Keratinocyte (primary cell): ENCODE data around the gene HSD17B14. TPM values are rescaled to one million over a fixed set of nuclear protein-coding genes. Genes with fewer than 3 reads are reported as not detected.

Source experiments
- DNase-seq: peaks from one replicate; pipeline ENCODE4 v3.0.0-alpha.2; 2011; ENCODE audit warnings: low read depth, missing footprints, low spot score
- FAIRE-seq: peaks from 2 replicates; lab custom pipeline; 2011; peaks lifted over from hg19 to GRCh38; lab: Jason Lieb, UNC
- H2AFZ ChIP-seq: 2 replicates; pipeline ENCODE4 v1.6.0; 2012; ENCODE audit warnings: low read length, control low read depth, inconsistent platforms; ENCODE audit not compliant: control insufficient read depth
- H3K27ac ChIP-seq: 2 replicates; pipeline ENCODE4 v1.5.1; 2011; ENCODE audit warnings: low read length; ENCODE audit not compliant: control insufficient read depth, insufficient read depth
- H3K27me3 ChIP-seq: 3 replicates; pipeline ENCODE4 v1.6.0; 2011; ENCODE audit warnings: low read length; ENCODE audit not compliant: control insufficient read depth, insufficient read depth; ENCODE audit errors: extremely low read depth
- H3K36me3 ChIP-seq, 2 experiments: 2 replicates in 1 of 2; 3 replicates in 1 of 2; pipeline ENCODE4 v1.5.1; 2011; ENCODE audit warnings: low read length in 2 of 2, mild to moderate bottlenecking in 1 of 2; ENCODE audit not compliant: control insufficient read depth in 2 of 2, insufficient read depth in 2 of 2; ENCODE audit errors: extremely low read depth in 1 of 2
- H3K4me1 ChIP-seq: 3 replicates; pipeline ENCODE4 v1.5.1; 2011; ENCODE audit warnings: low read length; ENCODE audit not compliant: control insufficient read depth, insufficient read depth; ENCODE audit errors: extremely low read depth
- H3K4me2 ChIP-seq: 3 replicates; pipeline ENCODE4 v1.6.0; 2011; ENCODE audit warnings: low read depth, low read length; ENCODE audit not compliant: control insufficient read depth, insufficient read depth; ENCODE audit errors: extremely low read depth
- H3K4me3 ChIP-seq, 3 experiments: fragments of 200-600 bp in 1 of 3; sonication (generic) in 1 of 3; 2 replicates in 2 of 3; 3 replicates in 1 of 3; pipeline ENCODE4 v1.5.1; 2011 to 2016; ENCODE audit warnings: low read length in 3 of 3, mild to moderate bottlenecking in 3 of 3, control low read depth in 2 of 3, inconsistent platforms in 1 of 3, low read depth in 1 of 3, mixed read lengths in 1 of 3, mixed run types in 1 of 3, moderate library complexity in 1 of 3; ENCODE audit not compliant: control insufficient read depth in 2 of 3, insufficient read depth in 2 of 3; ENCODE audit errors: extremely low read depth in 1 of 3
- H3K79me2 ChIP-seq: 2 replicates; pipeline ENCODE4 v1.6.0; 2012; ENCODE audit warnings: low read length; ENCODE audit not compliant: control insufficient read depth, insufficient read depth
- H3K9ac ChIP-seq: 3 replicates; pipeline ENCODE4 v1.6.0; 2011; ENCODE audit warnings: low read length; ENCODE audit not compliant: control insufficient read depth, insufficient read depth; ENCODE audit errors: extremely low read depth
- H3K9me1 ChIP-seq: 3 replicates; pipeline ENCODE4 v1.6.0; 2011; ENCODE audit warnings: low read length; ENCODE audit not compliant: control insufficient read depth, insufficient read depth; ENCODE audit errors: extremely low read depth
- H3K9me3 ChIP-seq: 2 replicates; pipeline ENCODE4 v1.5.1; 2012; ENCODE audit warnings: low read depth, low read length; ENCODE audit not compliant: control insufficient read depth
- H4K20me1 ChIP-seq: 3 replicates; pipeline ENCODE4 v1.6.0; 2011; ENCODE audit warnings: low read length; ENCODE audit not compliant: control insufficient read depth, insufficient read depth; ENCODE audit errors: extremely low read depth
- EZH2 ChIP-seq: IDR thresholded peaks from one replicate; pipeline ENCODE4 v1.6.1; 2012; ENCODE audit warnings: inconsistent platforms, mild to moderate bottlenecking, low read length, moderate library complexity
- dilution Hi-C: fragments of 300-500 bp; cut with MboI; formaldehyde crosslinking; loops from one replicate; pipeline ENCODE4 v1.7.0; 2020; ENCODE audit warnings: low sequenced_read_pairs; ENCODE audit not compliant: extremely low pct_ligation_motif_present
- polyA plus RNA-seq, 5 experiments: library from polyadenylated mRNA; depleted of rRNA in 3 of 5; stranded (reverse) in 3 of 5; stranded (forward) in 1 of 5; unstranded in 1 of 5; fragments of >200 nt; gene quantifications; 1 replicate in 1 of 5; 2 replicates in 3 of 5; 3 replicates in 1 of 5; pipeline versions ENCODE4 v1.2.1 to v1.2.3, GENCODE V29; 2011 to 2012; ENCODE audit warnings: missing spikeins in 2 of 5, low read depth in 1 of 5, low replicate concordance in 1 of 5
- TF ChIP-seq, protein P1 (sequence below), 3 experiments: IDR thresholded peaks in 1 of 3; conservative IDR thresholded peaks in 1 of 3; optimal IDR thresholded peaks in 1 of 3; 2 replicates in 2 of 3; 3 replicates in 1 of 3; pipeline versions ENCODE3 to v1.5.1; 2011; ENCODE audit warnings: low read length in 3 of 3, mild to moderate bottlenecking in 3 of 3, moderate library complexity in 2 of 3, control low read depth in 1 of 3, inconsistent platforms in 1 of 3; ENCODE audit not compliant: insufficient read depth in 2 of 3; ENCODE audit errors: extremely low read depth in 1 of 3

Gene HSD17B14
- polyA plus RNA-seq, 1 donor (not counting 4 experiments of a cell fraction or from before 2014, with no cell fraction given): 0.92 TPM

- Histone ChIP-seq H4K20me1 (no peaks in the 10 kb centered on the region), H2AFZ (no peak overlapping the region), H3K9me1 (no peaks in the 10 kb centered on the region), H3K27ac (no peak overlapping the region), H3K27me3 (no peaks in the 10 kb centered on the region), H3K36me3 (no peaks in the 10 kb centered on the region), H3K4me2 (no peak overlapping the region), H3K4me1 (no peaks in the 10 kb centered on the region), H3K79me2 (no peaks in the 10 kb centered on the region), H3K9ac (no peak overlapping the region), H3K4me3 (no peak overlapping the region), H3K9me3 (no peaks in the 10 kb centered on the region)
- TF ChIP-seq EZH2: no peak
- TF ChIP-seq, protein P1, sequence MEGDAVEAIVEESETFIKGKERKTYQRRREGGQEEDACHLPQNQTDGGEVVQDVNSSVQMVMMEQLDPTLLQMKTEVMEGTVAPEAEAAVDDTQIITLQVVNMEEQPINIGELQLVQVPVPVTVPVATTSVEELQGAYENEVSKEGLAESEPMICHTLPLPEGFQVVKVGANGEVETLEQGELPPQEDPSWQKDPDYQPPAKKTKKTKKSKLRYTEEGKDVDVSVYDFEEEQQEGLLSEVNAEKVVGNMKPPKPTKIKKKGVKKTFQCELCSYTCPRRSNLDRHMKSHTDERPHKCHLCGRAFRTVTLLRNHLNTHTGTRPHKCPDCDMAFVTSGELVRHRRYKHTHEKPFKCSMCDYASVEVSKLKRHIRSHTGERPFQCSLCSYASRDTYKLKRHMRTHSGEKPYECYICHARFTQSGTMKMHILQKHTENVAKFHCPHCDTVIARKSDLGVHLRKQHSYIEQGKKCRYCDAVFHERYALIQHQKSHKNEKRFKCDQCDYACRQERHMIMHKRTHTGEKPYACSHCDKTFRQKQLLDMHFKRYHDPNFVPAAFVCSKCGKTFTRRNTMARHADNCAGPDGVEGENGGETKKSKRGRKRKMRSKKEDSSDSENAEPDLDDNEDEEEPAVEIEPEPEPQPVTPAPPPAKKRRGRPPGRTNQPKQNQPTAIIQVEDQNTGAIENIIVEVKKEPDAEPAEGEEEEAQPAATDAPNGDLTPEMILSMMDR (optimal IDR thresholded peaks at IDR 0.05 in 1 of 3, IDR thresholded peaks at IDR 0.05 in 1 of 3, conservative IDR thresholded peaks at IDR 0.05 in 1 of 3; ENCODE audit: extremely low read depth in 1 of 3, insufficient read depth in 2 of 3, low read length in 3 of 3): no peak
- dilution Hi-C loops: no loop called here
- no peak for FAIRE-seq
- no peak for DNase-seq
Observed at GRCh38 chr19:48861313-48861712, 25.0 kb upstream of the HSD17B14 start.

- Histone ChIP-seq H3K4me3 (no peak overlapping the region), H3K9ac (no peak overlapping the region), H3K27ac (no peak overlapping the region), H2AFZ (no peak overlapping the region), H3K79me2 (no peaks in the 10 kb centered on the region), H3K4me1 (no peaks in the 10 kb centered on the region), H3K9me3 (no peaks in the 10 kb centered on the region), H3K9me1 (no peaks in the 10 kb centered on the region), H3K4me2 (no peak overlapping the region), H3K27me3 (no peaks in the 10 kb centered on the region), H4K20me1 (no peaks in the 10 kb centered on the region), H3K36me3 (no peaks in the 10 kb centered on the region)
- FAIRE-seq (no peak), DNase-seq (no peak)
- dilution Hi-C loops: no loop called here
- TF ChIP-seq, protein P1 (optimal IDR thresholded peaks at IDR 0.05 in 1 of 3, IDR thresholded peaks at IDR 0.05 in 1 of 3, conservative IDR thresholded peaks at IDR 0.05 in 1 of 3; ENCODE audit: extremely low read depth in 1 of 3, insufficient read depth in 2 of 3, low read length in 3 of 3): no peak
- no peak for TF ChIP-seq EZH2
Observed at GRCh38 chr19:48859711-48860572, 23.7 kb upstream of the HSD17B14 start.
